ENCODE measurements around the gene GAA. TPM values are rescaled to one million over a fixed set of nuclear protein-coding genes. Genes with fewer than 3 reads are reported as not detected.

Gene GAA
- total and polyA plus RNA-seq, 2 of the 8 experiments (the other 6 are each of a cell fraction or from before 2014, with no cell fraction given), result 14.8 to 30.0 TPM

GRCh38 chr17:80071116-80071841 lies 30.1 kb upstream of the GAA start:
- H3K27ac ChIP-seq (ENCODE audit: low read depth, low read length), result no peak overlapping the region
- no peak overlapping the region for H3K23ac ChIP-seq (ENCODE audit: insufficient read length)
- no peak overlapping the region for H2BK120ac ChIP-seq (replicated peaks; ENCODE audit: low read depth, low read length)
- H3K36me3 ChIP-seq (ENCODE audit: control insufficient read depth in 2 of 4, insufficient read depth in 4 of 4, low read length in 3 of 4), result no peaks in the 10 kb centered on the region
- H2BK20ac ChIP-seq (ENCODE audit: low read length), result no peak overlapping the region
- H4K20me1 ChIP-seq (replicated peaks in 1 of 2; ENCODE audit: control insufficient read depth in 1 of 2, insufficient read depth in 2 of 2, low read length in 2 of 2), result no peaks in the 10 kb centered on the region
- H2AFZ ChIP-seq (ENCODE audit: low read length), result no peak overlapping the region
- FAIRE-seq (no peak), DNase-seq (ENCODE audit: low read depth in 1 of 2, low spot score in 2 of 2) (no peak)
- TF ChIP-seq TAF1 (IDR thresholded peaks at IDR 0.05; ENCODE audit: low read depth, low read length), result no peak
- TF ChIP-seq RAD21 (IDR thresholded peaks at IDR 0.05 in 1 of 2, conservative IDR thresholded peaks at IDR 0.05 in 1 of 2; ENCODE audit: low read depth in 2 of 2, low read length in 2 of 2), result no peak
- TF ChIP-seq CHD1 (IDR thresholded peaks at IDR 0.05; ENCODE audit: low read depth, low read length), result no peak
- TF ChIP-seq USF2 (IDR thresholded peaks at IDR 0.05; ENCODE audit: low read length), result no peak
- no peak for TF ChIP-seq SUZ12 (IDR thresholded peaks at IDR 0.05; ENCODE audit: low read length)
- TF ChIP-seq SRF (IDR thresholded peaks at IDR 0.05; ENCODE audit: low read depth, low read length), result no peak
- no peak for TF ChIP-seq SIX5 (IDR thresholded peaks at IDR 0.05; ENCODE audit: low read depth, low read length)
- no peak for TF ChIP-seq SP2 (IDR thresholded peaks at IDR 0.05; ENCODE audit: low read length)
- no peak for TF ChIP-seq ATF3 (IDR thresholded peaks at IDR 0.05; ENCODE audit: insufficient read depth, low read depth, low read length)
- no peak for TF ChIP-seq RNF2 (IDR thresholded peaks at IDR 0.05; ENCODE audit: borderline replicate concordance, low read depth, low read length, missing control alignments, poor library complexity, severe bottlenecking)
- no peak for TF ChIP-seq CEBPB (IDR thresholded peaks at IDR 0.05; ENCODE audit: low read depth, low read length)
- no peak overlapping the region for H4K5ac ChIP-seq (ENCODE audit: insufficient read length, low read depth, low read length)
- WGBS, 2 experiments (ENCODE audit: extremely low coverage in 1 of 2, insufficient coverage in 1 of 2, insufficient read length in 1 of 2, insufficient replicate concordance in 2 of 2, low coverage in 1 of 2, low lambda C conversion rate in 2 of 2, missing lambda C conversion rate in 1 of 2), result 82% methylated on average over 19 of the region's 20 CpGs; no CpG with 5 or more reads in 1 of the 2 experiments
- no peak overlapping the region for H2AK5ac ChIP-seq (ENCODE audit: low read depth, low read length)
- POLR2A ChIA-PET (ENCODE audit: partially characterized antibody), result interaction anchor here (0.6 to 1.0 kb wide), 2 partner anchors 10 to 359 kb away, joined by 3 to 6 read pairs; no protein-coding TSS in a partner anchor
- H3K79me1 ChIP-seq (ENCODE audit: low read depth, low read length), result no peaks in the 10 kb centered on the region
- no peak overlapping the region for H2BK5ac ChIP-seq (ENCODE audit: low read depth, low read length)
- no peaks in the 10 kb centered on the region for H3K4me1 ChIP-seq (replicated peaks in 1 of 4; ENCODE audit: control insufficient read depth in 3 of 4, insufficient read depth in 4 of 4, low read length in 3 of 4)
- no peak overlapping the region for H3K4ac ChIP-seq (replicated peaks; ENCODE audit: insufficient read length, low read depth, low read length)
- no peak overlapping the region for H3K14ac ChIP-seq (ENCODE audit: insufficient read length)
- H4K91ac ChIP-seq (replicated peaks; ENCODE audit: insufficient read length, low read length), result peak overlapping the region; percentile 15
- no peak overlapping the region for H2BK12ac ChIP-seq (ENCODE audit: low read depth, low read length)
- 0 out of 2 replicates have a peak overlapping the region, but pooled peaks have one; percentile 1 for H4K8ac ChIP-seq (ENCODE audit: extremely low read depth, insufficient read depth, low read length)
- H3K9ac ChIP-seq (replicated peaks in 1 of 4; ENCODE audit: extremely low read depth in 1 of 4, low read depth in 3 of 4, low read length in 3 of 4), result no peak overlapping the region
- H3K9me3 ChIP-seq (ENCODE audit: insufficient read depth in 2 of 2, low read depth in 1 of 2, low read length in 1 of 2), result no peaks in the 10 kb centered on the region
- H3K4me2 ChIP-seq (ENCODE audit: insufficient read depth in 1 of 2, low read depth in 2 of 2, low read length in 2 of 2), result no peak overlapping the region
- no peaks in the 10 kb centered on the region for H3K79me2 ChIP-seq (ENCODE audit: control insufficient read depth in 1 of 2, insufficient read depth in 2 of 2, low read length in 2 of 2)
- no peak overlapping the region for H2BK15ac ChIP-seq (ENCODE audit: low read length)
- 0 out of 2 replicates have a peak overlapping the region, but pooled peaks have one; percentile 7 for H3K18ac ChIP-seq (ENCODE audit: extremely low read depth, low read length)
- H3K27me3 ChIP-seq (replicated peaks in 1 of 4; ENCODE audit: control insufficient read depth in 3 of 4, extremely low read depth in 1 of 4, insufficient read depth in 3 of 4, low read length in 3 of 4), result no peaks in the 10 kb centered on the region
- no peak overlapping the region for H3K56ac ChIP-seq (replicated peaks; ENCODE audit: insufficient read length, low read depth, low read length)
- no peak overlapping the region for H3K4me3 ChIP-seq (ENCODE audit: extremely low read depth in 1 of 4, insufficient read depth in 2 of 4, low read depth in 3 of 4, low read length in 4 of 4)
- H3K23me2 ChIP-seq (ENCODE audit: low read depth, low read length), result no peaks in the 10 kb centered on the region
- CTCF ChIA-PET (ENCODE audit: partially characterized antibody), result interaction anchor here (1.7 to 6.0 kb wide), 2 partner anchors 10 to 63 kb away, joined by 4 to 32 read pairs; no protein-coding TSS in a partner anchor
